Embryonic facial prominence (tissue), 1 donor: ENCODE results near the gene HTATSF1.

Experiments used
- DNase-seq: peaks from one replicate; pipeline ENCODE4 v3.0.0-alpha.2; 2016; ENCODE audit errors: extremely low spot score

The HTATSF1 gene

GRCh38 chrX:136497556-136498052, at the start of gene HTATSF1:
TSS of gene HTATSF1 (plus strand) at chrX:136497592. CDS start at chrX:136497685, 93 bp downstream.
- no peak for DNase-seq

GRCh38 chrX:136447968-136448367, 49.4 kb upstream of the HTATSF1 start:
- DNase-seq = no peak

- no peak for DNase-seq
These were observed 47.2 kb upstream of the HTATSF1 start for GRCh38 chrX:136450050-136450830.

- DNase-seq = no peak
These were observed 44.8 kb upstream of the HTATSF1 start for GRCh38 chrX:136452614-136453013.

GRCh38 chrX:136453114-136453513, 44.3 kb upstream of the HTATSF1 start:
- no peak for DNase-seq

GRCh38 chrX:136453771-136454170, 43.6 kb upstream of the HTATSF1 start:
- no peak for DNase-seq

- DNase-seq = no peak
These were observed 41.3 kb upstream of the HTATSF1 start for GRCh38 chrX:136456133-136456532.

- DNase-seq = no peak
These were observed 40.0 kb upstream of the HTATSF1 start for GRCh38 chrX:136457303-136457917.

- DNase-seq = no peak
These were observed 32.8 kb upstream of the HTATSF1 start for GRCh38 chrX:136464589-136464988.

GRCh38 chrX:136467303-136467702, 30.1 kb upstream of the HTATSF1 start:
- no peak for DNase-seq

GRCh38 chrX:136468391-136469103, 28.8 kb upstream of the HTATSF1 start:
- no peak for DNase-seq

GRCh38 chrX:136473663-136474062, 23.7 kb upstream of the HTATSF1 start:
- no peak for DNase-seq

GRCh38 chrX:136475236-136475635, 22.2 kb upstream of the HTATSF1 start:
- no peak for DNase-seq

- DNase-seq = no peak
These were observed 20.9 kb upstream of the HTATSF1 start for GRCh38 chrX:136476501-136476900.

- DNase-seq = no peak
These were observed 20.4 kb upstream of the HTATSF1 start for GRCh38 chrX:136477026-136477425.

- no peak for DNase-seq
These were observed 17.0 kb upstream of the HTATSF1 start for GRCh38 chrX:136480383-136480782.

- DNase-seq = no peak
These were observed 9.7 kb upstream of the HTATSF1 start, which contains the start of gene BRS3 for GRCh38 chrX:136487647-136488046. TSS of gene BRS3 (plus strand) at chrX:136487947. CDS start at chrX:136488115, 168 bp downstream.

- no peak for DNase-seq
These were observed 8.7 kb upstream of the HTATSF1 start for GRCh38 chrX:136488706-136489105.

- DNase-seq = no peak
These were observed 5.6 kb upstream of the HTATSF1 start for GRCh38 chrX:136491832-136492231.

- no peak for DNase-seq
These were observed 4.4 kb upstream of the HTATSF1 start for GRCh38 chrX:136493011-136493410.

GRCh38 chrX:136495043-136495442, 2.3 kb upstream of the HTATSF1 start:
- no peak for DNase-seq

GRCh38 chrX:136496186-136496763, 1.1 kb upstream of the HTATSF1 start:
- no peak for DNase-seq
